Stimulated activated naive CD8-positive, alpha-beta T cell treated with anti-CD3 and anti-CD28 coated beads, Interleukin-15, Interleukin-2, amounts not matched to agents 100 U/mL and 50 U/mL, for 24 hours (primary cell): ENCODE measurements around the gene FARS2.

Source experiments
- ATAC-seq: fragments of 150-1000 bp; cut with Tn5 transposase; one replicate; pipeline ENCODE4 v1.10.0; 2021
- DNase-seq: peaks from one replicate; pipeline ENCODE4 v3.0.0; 2021

Gene FARS2

GRCh38 chr6:5507131-5507681, 245.9 kb downstream of the FARS2 start:
- ATAC-seq (peak; percentile 76), DNase-seq (no peak)

GRCh38 chr6:5509106-5509505, 247.8 kb downstream of the FARS2 start:
- ATAC-seq (no peak), DNase-seq (no peak)

- DNase-seq (no peak), ATAC-seq (no peak)
Measured at GRCh38 chr6:5510331-5511133, 249.2 kb downstream of the FARS2 start.

GRCh38 chr6:5511954-5512353, 250.6 kb downstream of the FARS2 start:
- DNase-seq (no peak), ATAC-seq (no peak)

- DNase-seq = no peak
- no peak for ATAC-seq
Measured at GRCh38 chr6:5512422-5512821, 251.1 kb downstream of the FARS2 start.

- no peak for DNase-seq
- ATAC-seq = no peak
Measured at GRCh38 chr6:5513408-5513807, 252.1 kb downstream of the FARS2 start.

GRCh38 chr6:5514353-5514752, 253.0 kb downstream of the FARS2 start:
- no peak for DNase-seq
- no peak for ATAC-seq

- DNase-seq = no peak
- ATAC-seq = no peak
Measured at GRCh38 chr6:5515200-5515599, 253.9 kb downstream of the FARS2 start.

- peak; percentile 14 for DNase-seq
- ATAC-seq = peak; percentile 48
Measured at GRCh38 chr6:5516036-5516435, 254.7 kb downstream of the FARS2 start.

GRCh38 chr6:5517796-5518195, 256.5 kb downstream of the FARS2 start:
- ATAC-seq = peak; percentile 91
- peak; percentile 55 for DNase-seq

GRCh38 chr6:5518936-5519491, 257.7 kb downstream of the FARS2 start:
- DNase-seq = no peak
- ATAC-seq = peak; percentile 41

- DNase-seq = no peak
- ATAC-seq = no peak
Measured at GRCh38 chr6:5520796-5521195, 259.5 kb downstream of the FARS2 start.

GRCh38 chr6:5521322-5521721, 260.0 kb downstream of the FARS2 start:
- no peak for ATAC-seq
- DNase-seq = no peak

GRCh38 chr6:5522147-5522546, 260.8 kb downstream of the FARS2 start:
- ATAC-seq (no peak), DNase-seq (no peak)

- no peak for ATAC-seq
Measured at GRCh38 chr6:5524110-5524509, 262.8 kb downstream of the FARS2 start.

GRCh38 chr6:5525209-5525608, 263.9 kb downstream of the FARS2 start:
- ATAC-seq (no peak), DNase-seq (no peak)

More at GRCh38 chr6:5524110-5524509, 262.8 kb downstream of the FARS2 start:
- no peak for DNase-seq

- DNase-seq = no peak
- no peak for ATAC-seq
Measured at GRCh38 chr6:5529015-5529414, 267.7 kb downstream of the FARS2 start.

GRCh38 chr6:5529733-5530132, 268.4 kb downstream of the FARS2 start:
- no peak for ATAC-seq

GRCh38 chr6:5531161-5531560, 269.8 kb downstream of the FARS2 start:
- ATAC-seq (no peak), DNase-seq (no peak)

More at GRCh38 chr6:5529733-5530132, 268.4 kb downstream of the FARS2 start:
- DNase-seq = no peak

- ATAC-seq = no peak
Measured at GRCh38 chr6:5531853-5532375, 270.6 kb downstream of the FARS2 start.

GRCh38 chr6:5532941-5533340, 271.6 kb downstream of the FARS2 start:
- DNase-seq (no peak), ATAC-seq (no peak)

More at GRCh38 chr6:5531853-5532375, 270.6 kb downstream of the FARS2 start:
- no peak for DNase-seq

GRCh38 chr6:5534643-5535042, 273.3 kb downstream of the FARS2 start:
- no peak for DNase-seq
- ATAC-seq = no peak

- no peak for ATAC-seq
- no peak for DNase-seq
Measured at GRCh38 chr6:5536644-5537043, 275.3 kb downstream of the FARS2 start.
